RPMI7951 (cell line): ENCODE measurements around the gene RASA1. TPM values are rescaled to one million over a fixed set of nuclear protein-coding genes. Genes with fewer than 3 reads are reported as not detected.

Experiments
- total RNA-seq: library from RNA; depleted of rRNA; stranded (reverse); fragments of >200 nt; shearing (Covaris generic); gene quantifications from 2 replicates; pipeline ENCODE4 v1.2.3, GENCODE V29; 2014; rRNA removed

RASA1 gene
- total RNA-seq, 1 experiment from 2014 or later = 44.6 TPM

Other genes with a start within 250 kb of the RASA1 start
- 86.4 and 105 TPM in 2 replicates for gene CCNH, start 145.0 kb downstream of the RASA1 start, total RNA-seq